Tibial nerve (tissue), 4 donors: ENCODE results near the gene DIP2C. TPM values are rescaled to one million over a fixed set of nuclear protein-coding genes. Genes with fewer than 3 reads are reported as not detected.

ENCODE experiments used
- DNase-seq, 2 donors: peaks; one replicate each; pipeline ENCODE4 v3.0.0-alpha.2; 2019; ENCODE audit warnings: low spot score in 2 of 2
- H3K27ac ChIP-seq, 4 donors: fragments of 200-600 bp; sonication (generic) in 3 of 4; one replicate each; pipeline ENCODE4 v1.5.1; 2017 to 2019; ENCODE audit warnings: mild to moderate bottlenecking in 1 of 4
- H3K27me3 ChIP-seq, 2 donors: fragments of 200-600 bp; sonication (generic) in 1 of 2; one replicate each; pipeline versions ENCODE4 v1.5.1 to v1.6.0; 2017 to 2019
- H3K36me3 ChIP-seq, 3 donors: fragments of 200-600 bp; sonication (generic); one replicate each; pipeline ENCODE4 v1.5.1; 2018 to 2019
- H3K4me1 ChIP-seq, 4 donors: fragments of 200-600 bp; sonication (generic) in 3 of 4; one replicate each; pipeline ENCODE4 v1.5.1; 2017 to 2019
- H3K4me3 ChIP-seq, 4 donors: fragments of 200-600 bp; sonication (generic) in 3 of 4; one replicate each; pipeline ENCODE4 v1.5.1; 2017 to 2019; ENCODE audit warnings: mild to moderate bottlenecking in 1 of 4, moderate library complexity in 1 of 4
- H3K9me3 ChIP-seq, 4 donors: fragments of 200-600 bp; sonication (generic) in 3 of 4; one replicate each; pipeline ENCODE4 v1.5.1; 2017 to 2019
- CTCF ChIP-seq, 5 experiments: fragments of 200-600 bp in 3 of 5; fragments of 450-650 bp in 2 of 5; sonication (generic) in 3 of 5; IDR thresholded peaks; one replicate each; pipeline ENCODE4 v1.5.1; 2016 to 2019; ENCODE audit warnings: antibody characterized with exemption in 5 of 5, mild to moderate bottlenecking in 3 of 5, moderate library complexity in 2 of 5
- EP300 ChIP-seq, 2 donors: sonication (generic); formaldehyde crosslinking; IDR thresholded peaks; one replicate each; pipeline ENCODE4 v1.6.1; 2017; ENCODE audit warnings: antibody characterized with exemption in 2 of 2, mild to moderate bottlenecking in 1 of 2
- POLR2A ChIP-seq, 2 donors: fragments of 450-650 bp; IDR thresholded peaks; one replicate each; pipeline ENCODE4 v1.6.1; 2017; ENCODE audit warnings: antibody characterized with exemption in 2 of 2, mild to moderate bottlenecking in 2 of 2, moderate library complexity in 2 of 2
- WGBS, 2 donors: methylation state at CpG; one replicate each; pipeline ENCODE4 v1.1.5; 2018; 5-methylcytosine and 5-hydroxymethylcytosine counted together
- total RNA-seq, 4 donors: library from RNA; depleted of rRNA; stranded (reverse); fragments of >200 nt; gene quantifications; one replicate each; pipeline ENCODE4 v1.1.0, GENCODE V29; 2016

DIP2C gene
- total RNA-seq, 4 donors from 2014 or later: 31.4 to 46.5 (median 36.0) TPM

- H3K36me3 ChIP-seq: no peaks in the 10 kb centered on the region
- H3K4me1 ChIP-seq: peaks cover 0 to 59% (median 19%) of the 10 kb centered on the region in 4 donors
- H3K9me3 ChIP-seq: no peaks in the 10 kb centered on the region
- no peaks in the 10 kb centered on the region for H3K27me3 ChIP-seq
- H3K4me3 ChIP-seq: no peak overlapping the region
- peak overlapping the region in 2 of 4 donors; percentile 61 to 68 for H3K27ac ChIP-seq
- no peak for TF ChIP-seq EP300 (IDR thresholded peaks at IDR 0.05)
- TF ChIP-seq POLR2A (IDR thresholded peaks at IDR 0.05): no peak
- TF ChIP-seq CTCF (IDR thresholded peaks at IDR 0.05): no peak
- DNase-seq: no peak
Observed at GRCh38 chr10:609262-609658, 80.2 kb downstream of the DIP2C start.

GRCh38 chr10:608331-609261 is 80.9 kb downstream of the DIP2C start:
- H3K36me3 ChIP-seq: no peaks in the 10 kb centered on the region
- WGBS, 2 donors: 40% methylated on average over 5 of the region's 5 CpGs
- no peaks in the 10 kb centered on the region for H3K27me3 ChIP-seq
- no peaks in the 10 kb centered on the region for H3K9me3 ChIP-seq
- no peak overlapping the region for H3K4me3 ChIP-seq
- no peak for DNase-seq
- H3K4me1 ChIP-seq: peaks cover 0 to 59% (median 13%) of the 10 kb centered on the region in 4 donors
- H3K27ac ChIP-seq: peak overlapping the region in 2 of 4 donors; percentile 61 to 68
- TF ChIP-seq POLR2A (IDR thresholded peaks at IDR 0.05) (no peak), CTCF (IDR thresholded peaks at IDR 0.05) (no peak), EP300 (IDR thresholded peaks at IDR 0.05) (no peak)

GRCh38 chr10:607545-608185 is 81.8 kb downstream of the DIP2C start:
- WGBS, 2 donors: 67 to 83% methylated on average over 14 of the region's 14 CpGs
- H3K27ac ChIP-seq: peak overlapping the region in 2 of 4 donors; percentile 8 to 12
- no peak for DNase-seq
- TF ChIP-seq POLR2A (IDR thresholded peaks at IDR 0.05) (no peak), EP300 (IDR thresholded peaks at IDR 0.05) (no peak), CTCF (IDR thresholded peaks at IDR 0.05) (no peak)
- H3K4me1 ChIP-seq: peaks cover 0 to 54% (median 9%) of the 10 kb centered on the region in 4 donors
- no peaks in the 10 kb centered on the region for H3K9me3 ChIP-seq
- H3K4me3 ChIP-seq: peak overlapping the region in 1 of 4 donors; percentile 15
- H3K27me3 ChIP-seq: no peaks in the 10 kb centered on the region
- H3K36me3 ChIP-seq: no peaks in the 10 kb centered on the region

- Histone ChIP-seq H3K9me3 (no peaks in the 10 kb centered on the region), H3K27ac (peak overlapping the region in 2 of 4 donors; percentile 12 to 66), H3K4me3 (no peak overlapping the region), H3K27me3 (no peaks in the 10 kb centered on the region), H3K4me1 (peaks cover 0 to 50% (median 7%) of the 10 kb centered on the region in 4 donors), H3K36me3 (no peaks in the 10 kb centered on the region)
- TF ChIP-seq CTCF (IDR thresholded peaks at IDR 0.05) (no peak), EP300 (IDR thresholded peaks at IDR 0.05) (no peak), POLR2A (IDR thresholded peaks at IDR 0.05) (no peak)
- WGBS, 2 donors: 80 to 85% methylated on average over 28 of the region's 28 CpGs
- DNase-seq: no peak
Observed at GRCh38 chr10:606762-607544, 82.5 kb downstream of the DIP2C start.
